MM.1S (cell line): Measurements from ENCODE around the gene EFCAB10.

Experiments used
- DNase-seq: peaks from one replicate; pipeline ENCODE4 v3.0.0-alpha.2; 2015
- H2AFZ ChIP-seq: fragments of 300-600 bp; sonication (generic); 2 replicates; pipeline ENCODE4 v1.6.0; 2016; ENCODE audit warnings: antibody characterized with exemption, low read length
- H3F3A ChIP-seq: fragments of 300-600 bp; sonication (generic); 2 replicates; pipeline ENCODE4 v1.6.1; 2016; ENCODE audit warnings: mild to moderate bottlenecking, antibody characterized with exemption, low read length, moderate library complexity, mixed read lengths; ENCODE audit not compliant: insufficient read depth
- H3K27ac ChIP-seq: fragments of 300-600 bp; sonication (generic); 2 replicates; pipeline ENCODE4 v1.5.1; 2016; ENCODE audit warnings: mild to moderate bottlenecking, low read length
- H3K27me3 ChIP-seq: fragments of 300-600 bp; sonication (generic); replicated peaks from 2 replicates; pipeline ENCODE4 v1.6.0; 2016; ENCODE audit warnings: low read length; ENCODE audit not compliant: insufficient read depth
- H3K36me3 ChIP-seq: fragments of 300-600 bp; sonication (generic); replicated peaks from 2 replicates; pipeline ENCODE4 v1.6.1; 2016; ENCODE audit warnings: mild to moderate bottlenecking, low read length, mixed read lengths; ENCODE audit not compliant: insufficient read depth
- H3K4me1 ChIP-seq: fragments of 300-600 bp; sonication (generic); 2 replicates; pipeline ENCODE4 v1.6.1; 2016; ENCODE audit warnings: low read length, mixed read lengths
- H3K4me2 ChIP-seq: fragments of 300-600 bp; sonication (generic); 2 replicates; pipeline ENCODE4 v1.6.0; 2016; ENCODE audit warnings: low read depth, low read length
- H3K4me3 ChIP-seq: fragments of 300-600 bp; sonication (generic); 2 replicates; pipeline ENCODE4 v1.5.1; 2016; ENCODE audit warnings: low read length, mixed read lengths
- H3K79me2 ChIP-seq: fragments of 300-600 bp; sonication (generic); 2 replicates; pipeline ENCODE4 v1.6.1; 2016; ENCODE audit warnings: mixed run types, low read length, mixed read lengths
- H3K9ac ChIP-seq: fragments of 300-600 bp; sonication (generic); 2 replicates; pipeline ENCODE4 v1.6.1; 2016; ENCODE audit warnings: low read length, mixed read lengths
- H3K9me2 ChIP-seq: fragments of 300-600 bp; sonication (generic); replicated peaks from 2 replicates; pipeline ENCODE4 v1.6.1; 2016; ENCODE audit warnings: mild to moderate bottlenecking, low read length, mixed read lengths; ENCODE audit not compliant: insufficient read depth
- H3K9me3 ChIP-seq: fragments of 300-600 bp; sonication (generic); replicated peaks from 2 replicates; pipeline ENCODE4 v1.6.1; 2016; ENCODE audit warnings: mild to moderate bottlenecking, low read length, mixed read lengths; ENCODE audit not compliant: insufficient read depth
- H4K20me1 ChIP-seq: fragments of 300-600 bp; sonication (generic); 2 replicates; pipeline ENCODE4 v1.6.1; 2016; ENCODE audit warnings: mild to moderate bottlenecking, low read length, moderate library complexity, mixed read lengths; ENCODE audit not compliant: insufficient read depth
- EZH2 ChIP-seq: fragments of 300-600 bp; sonication (generic); optimal IDR thresholded peaks from 2 replicates; pipeline ENCODE3; 2017; ENCODE audit warnings: low read depth, mild to moderate bottlenecking, antibody characterized with exemption, low read length, mixed read lengths
- EZH2phosphoT487 ChIP-seq: fragments of 300-600 bp; sonication (generic); IDR thresholded peaks from 2 replicates; pipeline ENCODE4 v1.6.1; 2018; ENCODE audit warnings: antibody characterized with exemption, low read length
- TF ChIP-seq, protein P1 (sequence below): fragments of 300-600 bp; sonication (generic); IDR thresholded peaks from 2 replicates; pipeline ENCODE4 v1.5.1; 2016; ENCODE audit warnings: antibody characterized with exemption, low read length, mixed read lengths

EFCAB10 gene

DNA sequence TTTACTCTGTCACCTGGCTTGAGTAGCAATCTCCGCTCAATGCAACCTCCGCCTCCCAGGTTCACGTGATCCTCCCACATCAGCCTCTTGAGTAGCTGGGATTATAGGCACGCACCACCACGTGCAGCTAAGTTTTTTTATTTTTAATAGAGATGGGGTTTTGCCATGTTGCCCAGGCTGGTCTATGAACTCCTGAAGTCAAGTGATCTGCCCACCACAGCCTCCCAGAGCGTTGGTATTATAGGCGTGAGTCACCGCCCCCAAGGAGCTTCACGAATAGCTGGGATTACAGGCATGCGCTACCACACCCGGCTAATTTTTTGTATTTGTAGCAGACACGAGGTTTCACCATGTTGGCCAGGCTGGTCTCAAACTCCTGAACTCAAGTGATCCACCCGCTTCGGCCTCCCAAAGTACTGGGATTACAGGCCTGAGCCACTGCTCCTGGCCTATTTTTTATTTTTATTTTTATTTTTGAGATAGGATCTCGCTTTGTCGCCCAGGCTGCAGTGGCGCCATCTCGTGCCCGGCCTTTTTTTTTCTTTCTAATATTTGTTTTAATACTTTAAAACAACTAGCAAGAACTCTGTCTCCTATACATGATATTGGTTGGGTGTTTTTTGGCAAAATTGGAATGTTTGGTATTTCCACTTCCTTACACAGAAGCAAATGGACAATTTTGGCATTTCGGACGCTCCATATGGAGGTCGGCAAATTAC, 1.1 kb downstream of the EFCAB10 start:
- H3K9me2 ChIP-seq, result no peaks in the 10 kb centered on the region
- H3K4me3 ChIP-seq, result no peak overlapping the region
- H3K79me2 ChIP-seq, result no peaks in the 10 kb centered on the region
- H2AFZ ChIP-seq, result no peak overlapping the region
- H3K9me3 ChIP-seq, result no peaks in the 10 kb centered on the region
- DNase-seq, result no peak
- H3K27ac ChIP-seq, result no peak overlapping the region
- no peaks in the 10 kb centered on the region for H3F3A ChIP-seq
- no peaks in the 10 kb centered on the region for H3K36me3 ChIP-seq
- TF ChIP-seq EZH2, result no peak
- no peak for TF ChIP-seq EZH2phosphoT487
- TF ChIP-seq, protein P1, sequence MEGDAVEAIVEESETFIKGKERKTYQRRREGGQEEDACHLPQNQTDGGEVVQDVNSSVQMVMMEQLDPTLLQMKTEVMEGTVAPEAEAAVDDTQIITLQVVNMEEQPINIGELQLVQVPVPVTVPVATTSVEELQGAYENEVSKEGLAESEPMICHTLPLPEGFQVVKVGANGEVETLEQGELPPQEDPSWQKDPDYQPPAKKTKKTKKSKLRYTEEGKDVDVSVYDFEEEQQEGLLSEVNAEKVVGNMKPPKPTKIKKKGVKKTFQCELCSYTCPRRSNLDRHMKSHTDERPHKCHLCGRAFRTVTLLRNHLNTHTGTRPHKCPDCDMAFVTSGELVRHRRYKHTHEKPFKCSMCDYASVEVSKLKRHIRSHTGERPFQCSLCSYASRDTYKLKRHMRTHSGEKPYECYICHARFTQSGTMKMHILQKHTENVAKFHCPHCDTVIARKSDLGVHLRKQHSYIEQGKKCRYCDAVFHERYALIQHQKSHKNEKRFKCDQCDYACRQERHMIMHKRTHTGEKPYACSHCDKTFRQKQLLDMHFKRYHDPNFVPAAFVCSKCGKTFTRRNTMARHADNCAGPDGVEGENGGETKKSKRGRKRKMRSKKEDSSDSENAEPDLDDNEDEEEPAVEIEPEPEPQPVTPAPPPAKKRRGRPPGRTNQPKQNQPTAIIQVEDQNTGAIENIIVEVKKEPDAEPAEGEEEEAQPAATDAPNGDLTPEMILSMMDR, result no peak
- H3K27me3 ChIP-seq, result no peaks in the 10 kb centered on the region
- H3K4me1 ChIP-seq, result no peaks in the 10 kb centered on the region
- no peak overlapping the region for H3K9ac ChIP-seq
- no peak overlapping the region for H3K4me2 ChIP-seq
- H4K20me1 ChIP-seq, result no peaks in the 10 kb centered on the region

DNA sequence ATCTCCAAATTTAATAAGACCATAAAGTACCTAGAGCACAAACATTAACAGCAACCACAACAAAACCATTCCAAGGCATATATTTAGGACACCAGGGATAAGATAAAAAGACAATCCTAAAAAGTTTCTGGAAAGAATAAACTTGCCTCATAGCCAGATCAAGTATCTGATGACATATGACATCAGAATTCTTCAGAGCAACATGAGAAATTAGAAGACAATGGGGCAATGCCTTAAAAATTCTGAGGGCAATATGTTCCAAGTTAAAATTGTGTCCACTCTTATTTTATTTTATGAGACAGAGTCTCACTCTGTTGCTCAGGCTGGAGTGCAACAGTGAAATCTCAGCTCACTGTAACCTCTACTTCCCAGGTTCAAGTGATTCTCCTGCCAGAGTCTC, 2.8 kb downstream of the EFCAB10 start:
- Histone ChIP-seq H3F3A (no peaks in the 10 kb centered on the region), H4K20me1 (no peaks in the 10 kb centered on the region), H3K4me2 (no peak overlapping the region), H3K4me1 (no peaks in the 10 kb centered on the region), H3K9me2 (no peaks in the 10 kb centered on the region), H3K4me3 (no peak overlapping the region), H3K79me2 (no peaks in the 10 kb centered on the region), H3K27me3 (no peaks in the 10 kb centered on the region), H3K9ac (no peak overlapping the region), H2AFZ (no peak overlapping the region), H3K9me3 (no peaks in the 10 kb centered on the region), H3K27ac (no peak overlapping the region), H3K36me3 (no peaks in the 10 kb centered on the region)
- DNase-seq, result no peak
- TF ChIP-seq EZH2phosphoT487, result no peak
- TF ChIP-seq EZH2, result no peak
- TF ChIP-seq, protein P1, result no peak

GRCh38 chr7:105577251-105577650, 4.0 kb downstream of the EFCAB10 start:
- no peaks in the 10 kb centered on the region for H3F3A ChIP-seq
- no peak overlapping the region for H3K9ac ChIP-seq
- H3K27me3 ChIP-seq, result no peaks in the 10 kb centered on the region
- no peak overlapping the region for H3K4me2 ChIP-seq
- H3K4me1 ChIP-seq, result no peaks in the 10 kb centered on the region
- no peaks in the 10 kb centered on the region for H3K9me3 ChIP-seq
- H3K27ac ChIP-seq, result no peak overlapping the region
- H3K79me2 ChIP-seq, result no peaks in the 10 kb centered on the region
- no peak for TF ChIP-seq EZH2
- TF ChIP-seq, protein P1, result no peak
- no peak for TF ChIP-seq EZH2phosphoT487
- DNase-seq, result no peak
- H4K20me1 ChIP-seq, result no peaks in the 10 kb centered on the region
- H2AFZ ChIP-seq, result no peak overlapping the region
- H3K36me3 ChIP-seq, result no peaks in the 10 kb centered on the region
- H3K4me3 ChIP-seq, result no peak overlapping the region
- H3K9me2 ChIP-seq, result no peaks in the 10 kb centered on the region
